GM19099 (cell line): Measurements from ENCODE around the gene FN3K.

Source experiments
- POLR2A ChIP-seq: IDR thresholded peaks from 3 replicates; pipeline ENCODE4 v1.6.1; 2011; ENCODE audit warnings: low read depth; ENCODE audit not compliant: insufficient read length; ENCODE audit errors: extremely low read depth

The FN3K gene

DNA sequence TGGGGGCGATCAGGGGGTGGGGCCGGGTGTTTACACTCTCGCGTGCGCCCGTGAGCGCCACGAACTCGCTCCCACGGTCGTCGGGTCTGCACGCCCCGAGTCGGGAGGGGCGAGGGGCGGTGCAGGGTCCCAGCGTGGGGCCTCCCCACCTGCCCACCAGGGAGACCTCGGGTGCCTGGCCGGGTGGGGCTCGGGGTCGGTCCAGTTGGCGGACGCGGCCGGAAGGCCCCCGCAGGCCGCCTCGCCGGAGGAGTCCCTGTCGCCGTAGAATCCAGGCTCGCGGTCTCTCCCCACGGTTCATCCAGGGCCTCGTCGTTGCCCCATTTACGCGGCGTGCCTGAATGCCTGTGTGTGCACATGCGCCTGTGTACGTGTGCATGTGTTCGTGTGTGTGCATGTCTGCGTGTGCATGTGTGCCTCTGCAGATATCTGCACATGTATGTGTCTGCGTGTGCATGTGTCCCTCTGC is 36.4 kb upstream of the FN3K start:
- TF ChIP-seq POLR2A, result no peak

- no peak for TF ChIP-seq POLR2A
These were observed 35.9 kb upstream of the FN3K start for GRCh38 chr17:82699551-82699950.

DNA sequence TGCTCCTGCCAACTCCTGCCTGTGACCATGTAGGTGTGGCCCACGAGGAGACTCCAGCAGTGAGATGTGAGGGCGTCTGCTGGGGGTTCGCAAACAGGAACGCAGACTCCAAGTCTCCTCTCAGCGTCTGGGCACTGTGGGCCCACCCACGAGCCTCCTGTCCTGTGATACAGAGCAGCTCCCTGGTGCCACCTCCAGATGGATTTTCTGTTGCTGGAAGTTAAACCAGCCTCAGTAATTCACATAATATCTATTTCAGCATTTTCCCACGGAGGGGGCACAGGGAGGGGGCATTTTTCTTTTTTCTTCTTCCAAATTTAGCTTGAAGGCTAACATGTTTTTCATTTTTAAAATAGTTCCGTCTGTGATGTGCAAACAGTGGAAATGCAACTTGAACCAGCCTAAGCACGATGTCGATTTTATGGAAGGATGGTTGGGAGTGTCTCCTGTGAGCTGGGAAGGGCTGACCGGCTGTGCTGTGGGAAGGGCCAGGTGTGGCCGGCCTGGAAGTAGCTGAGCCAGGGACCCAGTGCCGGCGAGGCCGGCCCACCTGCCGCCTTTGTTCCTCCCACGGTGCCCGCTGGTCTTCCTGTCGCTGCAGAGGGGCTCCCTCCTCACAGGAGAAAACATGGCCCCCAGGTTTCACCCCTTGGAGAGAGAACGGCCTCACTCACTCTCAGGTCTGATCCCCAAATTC is 33.0 kb upstream of the FN3K start:
- TF ChIP-seq POLR2A, result no peak

DNA sequence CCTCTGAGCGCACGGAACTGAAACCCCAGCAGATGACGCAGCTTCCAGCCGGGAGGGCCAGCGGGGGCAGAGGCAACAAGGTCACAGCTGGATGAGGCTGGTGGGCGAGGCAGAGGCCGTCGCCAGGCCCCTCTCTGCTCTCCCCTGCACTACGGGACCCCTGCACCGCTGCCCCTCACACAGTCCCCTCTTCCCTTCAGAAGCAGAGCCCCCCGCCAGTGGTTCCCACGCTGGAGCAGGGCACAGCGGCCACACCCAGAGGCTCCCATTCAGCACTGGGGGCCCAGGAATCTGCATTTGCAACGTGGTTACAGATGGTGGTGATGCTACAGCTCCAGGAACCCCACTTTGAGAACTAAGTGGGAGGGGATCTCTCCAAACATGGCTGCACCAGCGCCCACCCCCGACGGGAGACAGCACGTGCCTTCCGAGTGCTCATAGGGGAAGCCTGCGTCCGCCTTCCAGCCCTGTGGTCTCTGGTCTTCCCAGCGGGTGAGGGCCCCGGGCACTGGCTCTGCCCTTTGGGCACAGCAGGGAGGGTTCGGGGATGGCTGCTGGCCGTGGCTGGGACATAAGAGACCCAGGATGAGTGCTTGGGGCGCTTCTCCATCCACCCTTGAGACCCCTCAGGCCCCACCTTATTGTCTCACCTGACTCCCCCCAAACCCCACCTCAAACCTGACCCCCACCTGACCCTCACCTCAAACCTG is 32.2 kb upstream of the FN3K start:
- TF ChIP-seq POLR2A, result no peak

- TF ChIP-seq POLR2A, result no peak
These were observed 31.2 kb upstream of the FN3K start for GRCh38 chr17:82703935-82704865.

GRCh38 chr17:82704886-82705285 is 30.5 kb upstream of the FN3K start:
- TF ChIP-seq POLR2A, result no peak

GRCh38 chr17:82705756-82706155 is 29.7 kb upstream of the FN3K start:
- no peak for TF ChIP-seq POLR2A

- no peak for TF ChIP-seq POLR2A
These were observed 26.3 kb upstream of the FN3K start for GRCh38 chr17:82709024-82709675.

- no peak for TF ChIP-seq POLR2A
These were observed 25.5 kb upstream of the FN3K start for GRCh38 chr17:82709676-82710498.

DNA sequence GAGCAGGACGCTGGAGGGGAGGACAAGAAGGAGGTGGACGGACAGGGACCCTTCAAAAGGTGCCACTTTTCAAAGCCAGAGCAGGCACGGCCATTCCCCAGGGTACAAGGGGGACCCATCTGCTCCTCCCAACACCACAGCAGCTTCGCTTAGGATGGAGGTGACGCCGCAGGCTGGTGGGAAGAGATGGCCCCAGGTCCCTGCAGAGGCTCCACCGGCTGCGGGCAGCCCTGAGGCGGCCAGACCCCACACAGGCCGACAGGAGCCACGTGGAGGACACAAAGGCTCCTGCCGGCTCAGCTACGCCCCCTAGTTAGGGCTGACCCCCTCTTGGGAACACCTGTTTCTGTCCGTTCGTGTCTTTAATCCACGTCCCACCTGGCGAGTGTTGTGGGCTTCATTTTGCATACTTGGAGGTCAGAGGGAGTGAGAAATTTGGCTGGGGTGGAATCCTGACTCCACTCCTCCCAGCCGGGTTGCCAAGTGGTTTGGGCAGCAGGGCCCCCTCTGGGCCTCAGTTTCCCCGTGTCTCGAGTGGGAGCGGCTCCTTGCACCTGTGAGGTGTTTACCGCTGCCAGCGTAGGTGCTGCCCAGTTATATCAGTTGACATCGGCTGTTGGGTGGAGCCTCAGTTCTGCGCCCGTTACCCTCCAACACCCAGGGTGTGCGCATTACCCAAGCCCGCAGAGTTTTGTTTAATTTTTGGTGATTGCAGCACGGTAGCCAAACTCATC is 24.7 kb upstream of the FN3K start:
- TF ChIP-seq POLR2A, result no peak

DNA sequence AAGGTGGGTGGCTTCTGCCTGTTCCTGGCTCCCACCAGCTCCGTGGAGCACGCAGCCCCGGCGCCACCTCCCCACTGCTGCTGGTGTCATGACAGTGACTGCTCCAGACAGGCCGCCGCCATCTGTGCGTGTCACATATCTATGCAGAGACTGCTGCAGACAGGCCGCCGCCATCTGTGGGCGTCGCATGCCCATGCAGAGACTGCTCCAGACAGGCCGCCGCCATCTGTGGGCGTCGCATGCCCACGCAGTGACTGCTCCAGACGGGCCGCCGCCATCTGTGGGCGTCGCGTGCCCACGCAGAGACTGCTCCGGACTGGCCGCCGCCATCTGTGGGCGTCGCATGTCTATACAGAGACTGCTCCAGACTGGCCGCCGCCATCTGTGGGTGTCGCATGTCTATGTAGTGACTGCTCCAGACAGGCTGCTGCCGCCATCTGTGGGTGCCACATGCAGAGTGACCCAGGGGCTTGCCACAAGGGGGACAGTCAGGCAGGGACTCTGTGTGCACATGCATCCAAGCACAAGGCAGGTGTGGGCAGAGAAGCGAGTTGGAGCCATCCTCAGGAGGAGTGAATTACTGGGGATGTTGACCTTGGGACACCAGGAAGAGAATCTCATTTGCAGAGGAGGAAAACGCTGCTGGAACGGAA is 22.2 kb upstream of the FN3K start:
- no peak for TF ChIP-seq POLR2A

- peak; percentile 78 for TF ChIP-seq POLR2A
These were observed 19.0 kb upstream of the FN3K start, which contains the start of gene FN3KRP for GRCh38 chr17:82716203-82717010. FN3KRP (plus strand) TSS chr17:82716706; CDS start chr17:82716756, 50 bp downstream.
